Neuronal stem cell (in vitro differentiated cells): ENCODE results near the gene FANCG.

Experiments used
- DNase-seq: peaks from one replicate; pipeline ENCODE4 v3.0.0-alpha.2; 2013; ENCODE audit warnings: low spot score
- H2AFZ ChIP-seq: one replicate; pipeline ENCODE4 v1.6.1; 2013; ENCODE audit warnings: mild to moderate bottlenecking, low read length, inconsistent platforms
- H2AK5ac ChIP-seq: 2 replicates; pipeline ENCODE4 v1.6.1; 2013; ENCODE audit warnings: low read depth, mild to moderate bottlenecking, inconsistent platforms, low read length, moderate library complexity, mixed read lengths
- H2BK120ac ChIP-seq: 2 replicates; pipeline ENCODE4 v1.6.1; 2013; ENCODE audit warnings: low read depth, mild to moderate bottlenecking, inconsistent platforms, low read length, moderate library complexity, mixed read lengths
- H2BK12ac ChIP-seq: one replicate; pipeline ENCODE4 v1.6.1; 2013; ENCODE audit warnings: low read length, inconsistent platforms
- H2BK15ac ChIP-seq: 2 replicates; pipeline ENCODE4 v1.6.1; 2013; ENCODE audit warnings: mild to moderate bottlenecking, low read length, inconsistent platforms, mixed read lengths
- H2BK5ac ChIP-seq: one replicate; pipeline ENCODE4 v1.6.1; 2013; ENCODE audit warnings: inconsistent platforms, mild to moderate bottlenecking, low read length, moderate library complexity
- H3K14ac ChIP-seq: one replicate; pipeline ENCODE4 v1.6.1; 2013; ENCODE audit warnings: low read length, inconsistent platforms
- H3K18ac ChIP-seq: 2 replicates; pipeline ENCODE4 v1.6.1; 2013; ENCODE audit warnings: low read length, inconsistent platforms
- H3K23ac ChIP-seq: 2 replicates; pipeline ENCODE4 v1.6.1; 2013; ENCODE audit warnings: low read depth, mild to moderate bottlenecking, mixed read lengths, low read length, inconsistent platforms; ENCODE audit not compliant: poor library complexity
- H3K27ac ChIP-seq: replicated peaks from 3 replicates; pipeline ENCODE4 v1.5.1; 2013; ENCODE audit warnings: low read length, inconsistent platforms
- H3K27me3 ChIP-seq, 3 experiments: 2 replicates each; pipeline ENCODE4 v1.6.1; 2013; ENCODE audit warnings: low read length in 3 of 3, mild to moderate bottlenecking in 2 of 3, inconsistent platforms in 1 of 3, low read depth in 1 of 3, mixed read lengths in 1 of 3, moderate library complexity in 1 of 3; ENCODE audit not compliant: control insufficient read depth in 3 of 3, insufficient read depth in 3 of 3
- H3K36me3 ChIP-seq, 2 donors: replicated peaks in 1 of 2; 2 replicates each; pipeline ENCODE4 v1.6.1; 2013; ENCODE audit warnings: low read length in 2 of 2; ENCODE audit not compliant: control insufficient read depth in 2 of 2, insufficient read depth in 2 of 2
- H3K4ac ChIP-seq: 2 replicates; pipeline ENCODE4 v1.6.1; 2013; ENCODE audit warnings: inconsistent platforms, mild to moderate bottlenecking, low read length, moderate library complexity
- H3K4me1 ChIP-seq, 2 donors: 1 replicate in 1 of 2; 2 replicates in 1 of 2; pipeline ENCODE4 v1.6.1; 2013; ENCODE audit warnings: low read length in 2 of 2, low read depth in 1 of 2; ENCODE audit not compliant: control insufficient read depth in 2 of 2, insufficient read depth in 1 of 2
- H3K4me2 ChIP-seq: one replicate; pipeline ENCODE4 v1.6.1; 2013; ENCODE audit warnings: mild to moderate bottlenecking, low read length, inconsistent platforms; ENCODE audit not compliant: insufficient read depth, poor library complexity, severe bottlenecking
- H3K4me3 ChIP-seq, 2 donors: 2 replicates each; pipeline ENCODE4 v1.5.1; 2013; ENCODE audit warnings: low read length in 2 of 2, mild to moderate bottlenecking in 2 of 2, inconsistent platforms in 1 of 2, moderate library complexity in 1 of 2
- H3K79me1 ChIP-seq: one replicate; pipeline ENCODE4 v1.6.1; 2013; ENCODE audit warnings: low read depth, mild to moderate bottlenecking, inconsistent platforms, low read length, moderate library complexity
- H3K9ac ChIP-seq: one replicate; pipeline ENCODE4 v1.6.1; 2013; ENCODE audit warnings: mild to moderate bottlenecking, low read depth, low read length, inconsistent platforms; ENCODE audit not compliant: poor library complexity
- H3K9me3 ChIP-seq, 2 donors: replicated peaks in 1 of 2; 2 replicates each; pipeline versions ENCODE3 to v1.6.1; 2013; ENCODE audit warnings: low read length in 2 of 2, mild to moderate bottlenecking in 2 of 2, inconsistent platforms in 1 of 2, low read depth in 1 of 2, mixed read lengths in 1 of 2, moderate library complexity in 1 of 2; ENCODE audit not compliant: control insufficient read depth in 2 of 2, insufficient read depth in 1 of 2
- H4K8ac ChIP-seq: one replicate; pipeline ENCODE4 v1.6.1; 2013; ENCODE audit warnings: low read depth, mild to moderate bottlenecking, inconsistent platforms, low read length, moderate library complexity
- H4K91ac ChIP-seq: one replicate; pipeline ENCODE4 v1.6.1; 2013; ENCODE audit warnings: low read length, low read depth, mild to moderate bottlenecking, inconsistent platforms; ENCODE audit not compliant: poor library complexity
- WGBS, 2 donors: extraction: QIAGEN DNeasy Blood & Tissue Kit; methylation state at CpG; one replicate each; pipeline ENCODE4 v1.1.7; 2013; ENCODE audit warnings: missing lambda C conversion rate in 2 of 2, mixed read lengths in 1 of 2; ENCODE audit not compliant: insufficient read length in 2 of 2, insufficient replicate concordance in 1 of 2; ENCODE audit errors: extremely low coverage in 2 of 2; 5-methylcytosine and 5-hydroxymethylcytosine counted together

The FANCG gene

GRCh38 chr9:35102769-35103659, 23.3 kb upstream of the FANCG start, which contains the start of gene STOML2:
Gene STOML2, minus strand, starts transcription at chr9:35103131. Its CDS starts 37 bp downstream, at chr9:35103094.
- Histone ChIP-seq H3K27ac (peak within 1 kb of the TSS; percentile 91), H3K14ac (no peak within 1 kb of the TSS), H3K4me2 (peak within 1 kb of the TSS; percentile 80), H3K4me1 (peaks cover 14 to 17% of the 10 kb centered on the region in 2 donors), H3K9me3 (no peaks in the 10 kb centered on the region), H2BK120ac (no peak within 1 kb of the TSS), H2BK5ac (no peak within 1 kb of the TSS), H3K18ac (peak within 1 kb of the TSS; percentile 38), H3K4ac (no peak within 1 kb of the TSS), H3K36me3 (peaks cover 38 to 67% of the 10 kb centered on the region in 2 donors), H3K4me3 (peak within 1 kb of the TSS; percentile 80 to 84), H3K23ac (peak within 1 kb of the TSS; percentile 14), H2BK12ac (no peak within 1 kb of the TSS), H2AK5ac (peak within 1 kb of the TSS; percentile 43), H3K9ac (peak within 1 kb of the TSS; percentile 86), H4K8ac (no peak within 1 kb of the TSS), H3K79me1 (peaks cover 8% of the 10 kb centered on the region), H4K91ac (no peak within 1 kb of the TSS), H2AFZ (peak within 1 kb of the TSS; percentile 75), H3K27me3 (no peaks in the 10 kb centered on the region), H2BK15ac (no peak within 1 kb of the TSS)
- no CpG with 5 or more reads among the region's 57 CpGs for WGBS, 2 donors
- DNase-seq: peak; percentile 95

- Histone ChIP-seq H2BK5ac (no peak overlapping the region), H2BK120ac (no peak overlapping the region), H3K27me3 (no peaks in the 10 kb centered on the region), H2BK15ac (no peak overlapping the region), H3K18ac (peak overlapping the region; percentile 38), H2BK12ac (no peak overlapping the region), H3K4me1 (peaks cover 14 to 17% of the 10 kb centered on the region in 2 donors), H2AK5ac (peak overlapping the region; percentile 43), H3K4ac (no peak overlapping the region), H4K91ac (no peak overlapping the region), H3K27ac (no peak overlapping the region), H3K4me3 (peak overlapping the region; percentile 80 to 84), H3K9ac (peak overlapping the region; percentile 86), H3K14ac (no peak overlapping the region), H4K8ac (no peak overlapping the region), H3K79me1 (peaks cover 8% of the 10 kb centered on the region), H3K23ac (peak overlapping the region; percentile 14), H3K9me3 (no peaks in the 10 kb centered on the region), H2AFZ (peak overlapping the region; percentile 75), H3K36me3 (peaks cover 38 to 61% of the 10 kb centered on the region in 2 donors), H3K4me2 (peak overlapping the region; percentile 80)
- DNase-seq: no peak
- no CpG with 5 or more reads among the region's 10 CpGs for WGBS, 2 donors
Measured at GRCh38 chr9:35102465-35102768, 22.7 kb upstream of the FANCG start.

- Histone ChIP-seq H3K4ac (no peak overlapping the region), H2AFZ (no peak overlapping the region), H2BK12ac (no peak overlapping the region), H2BK15ac (no peak overlapping the region), H3K4me1 (peaks cover 7 to 9% of the 10 kb centered on the region in 2 donors), H3K9me3 (no peaks in the 10 kb centered on the region), H3K27ac (no peak overlapping the region), H2BK120ac (no peak overlapping the region), H4K91ac (no peak overlapping the region), H2AK5ac (no peak overlapping the region), H3K23ac (no peak overlapping the region), H3K14ac (no peak overlapping the region), H3K4me2 (no peak overlapping the region), H3K27me3 (no peaks in the 10 kb centered on the region), H3K18ac (no peak overlapping the region), H2BK5ac (no peak overlapping the region), H3K9ac (no peak overlapping the region), H3K79me1 (peaks cover 15% of the 10 kb centered on the region), H4K8ac (no peak overlapping the region), H3K4me3 (no peak overlapping the region), H3K36me3 (peaks cover 24 to 45% of the 10 kb centered on the region in 2 donors)
- WGBS, 2 donors: no CpG with 5 or more reads among the region's 3 CpGs
- no peak for DNase-seq
Measured at GRCh38 chr9:35097573-35097972, 17.8 kb upstream of the FANCG start.

GRCh38 chr9:35096035-35096849, 16.5 kb upstream of the FANCG start, which contains the start of gene PIGO:
Gene PIGO, minus strand, starts transcription at chr9:35096591. Its CDS starts 1,026 bp downstream, at chr9:35095565.
- WGBS, 2 donors: no CpG with 5 or more reads among the region's 53 CpGs
- Histone ChIP-seq H3K4me1 (peaks cover 0 to 2% of the 10 kb centered on the region in 2 donors), H3K36me3 (peaks cover 28 to 51% of the 10 kb centered on the region in 2 donors), H3K79me1 (peaks cover 7% of the 10 kb centered on the region), H2BK5ac (no peak within 1 kb of the TSS), H3K9me3 (no peaks in the 10 kb centered on the region), H2AK5ac (no peak within 1 kb of the TSS), H3K27ac (peak within 1 kb of the TSS; percentile 89), H2BK12ac (no peak within 1 kb of the TSS), H2BK15ac (no peak within 1 kb of the TSS), H3K9ac (peak within 1 kb of the TSS; percentile 97), H4K91ac (no peak within 1 kb of the TSS), H2AFZ (peak within 1 kb of the TSS; percentile 93), H3K23ac (peak within 1 kb of the TSS; percentile 95), H3K14ac (no peak within 1 kb of the TSS), H3K4me3 (peak within 1 kb of the TSS; percentile 85 to 93), H3K4me2 (peak within 1 kb of the TSS; percentile 78), H3K18ac (peak within 1 kb of the TSS; percentile 99), H2BK120ac (no peak within 1 kb of the TSS), H3K4ac (no peak within 1 kb of the TSS), H4K8ac (no peak within 1 kb of the TSS), H3K27me3 (no peaks in the 10 kb centered on the region)
- peak; percentile 82 for DNase-seq
